GM21360 (cell line): ENCODE measurements around the gene ZNF605.
"Not testable (repeated sequence)": the region's sequence is repeated elsewhere in the genome, so short reads cannot be mapped to it uniquely, and the experiment has no call there.

Experiments
- ATAC-seq: cut with Tn5 transposase; IDR thresholded peaks from one replicate; pipeline ENCODE4 v1.9.1; 2021; ENCODE audit warnings: mild to moderate bottlenecking, moderate library complexity; ENCODE audit not compliant: unreplicated experiment

The ZNF605 gene

DNA sequence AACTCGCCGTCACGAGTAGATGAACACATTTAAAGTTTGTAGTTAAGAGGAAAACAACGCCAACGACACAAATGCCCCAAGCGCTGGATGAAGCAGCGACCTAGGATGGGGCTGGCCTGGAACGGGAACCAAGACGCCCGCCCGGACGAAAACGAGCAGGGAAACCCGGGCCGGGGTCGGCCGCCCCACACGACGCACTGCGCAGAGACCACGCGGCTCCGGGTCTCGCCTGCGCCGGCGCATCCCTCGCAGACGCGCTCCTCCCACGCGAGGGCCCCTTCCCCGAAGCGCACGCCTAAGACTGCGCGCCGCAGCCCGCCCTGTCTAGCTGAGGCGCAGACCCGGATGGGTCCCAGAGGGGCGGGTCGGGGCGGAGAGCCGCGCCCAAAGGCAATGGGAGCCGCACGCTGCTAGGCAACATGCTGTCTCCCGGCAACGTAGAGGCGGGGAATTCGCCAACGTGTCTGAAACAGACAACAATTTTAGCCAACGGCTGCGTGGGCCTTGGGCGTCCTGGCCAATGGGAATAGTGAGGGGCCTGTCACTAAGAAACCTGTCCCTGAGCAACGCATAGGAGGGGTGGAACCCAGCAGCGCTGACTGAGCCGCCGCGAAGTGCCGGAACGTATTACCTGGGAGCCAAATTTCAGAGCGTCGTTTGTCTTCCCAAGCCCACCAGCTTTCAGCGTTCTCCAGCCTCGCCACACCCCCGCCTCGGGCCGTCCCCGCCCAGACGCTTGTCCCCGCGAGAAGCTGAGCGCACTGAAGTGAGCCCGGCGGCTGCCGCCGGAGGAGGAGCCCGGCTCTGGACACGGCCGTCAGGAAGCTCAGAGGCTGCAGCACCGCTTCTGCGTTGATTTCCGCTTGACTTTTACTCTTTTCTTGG lies 47.7 kb downstream of the ZNF605 start:
- peak; percentile 93 for ATAC-seq

DNA sequence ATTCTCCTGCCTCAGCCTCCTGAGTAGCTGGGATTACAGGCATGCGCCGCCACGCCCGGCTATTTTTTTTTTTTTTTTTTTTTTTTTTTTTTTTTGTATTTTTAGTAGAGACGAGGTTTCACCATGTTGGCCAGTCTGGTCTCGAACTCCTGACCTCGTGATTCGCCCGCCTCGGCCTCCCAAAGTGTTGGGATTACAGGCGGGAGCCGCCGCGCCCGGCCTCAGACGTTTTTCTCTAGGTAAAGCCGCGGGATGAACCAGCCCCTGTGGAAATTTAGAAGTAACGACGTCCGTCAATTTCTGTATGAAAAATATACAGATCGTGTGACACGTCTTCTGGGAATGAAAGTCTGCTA lies 48.3 kb downstream of the ZNF605 start:
- ATAC-seq, result not testable (repeated sequence)

DNA sequence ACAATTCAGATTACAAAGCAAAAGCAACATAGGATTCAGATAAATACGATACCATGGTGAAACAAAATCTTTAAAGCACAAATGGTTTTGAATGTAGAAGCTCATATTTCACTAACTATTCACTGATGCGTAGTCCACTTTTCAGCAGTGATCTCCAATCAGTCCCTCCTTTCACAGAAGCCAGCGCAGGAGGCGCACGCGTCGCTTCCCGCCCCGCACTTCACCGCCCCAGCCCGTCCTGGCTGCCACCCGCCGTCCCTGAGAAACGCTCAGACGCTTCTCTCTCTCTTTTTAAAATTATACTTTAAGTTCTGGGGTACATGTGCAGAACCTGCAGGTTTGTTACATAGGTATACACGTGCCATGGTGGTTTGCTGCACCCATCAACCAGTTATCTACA lies 48.9 kb downstream of the ZNF605 start:
- ATAC-seq, result no peak

DNA sequence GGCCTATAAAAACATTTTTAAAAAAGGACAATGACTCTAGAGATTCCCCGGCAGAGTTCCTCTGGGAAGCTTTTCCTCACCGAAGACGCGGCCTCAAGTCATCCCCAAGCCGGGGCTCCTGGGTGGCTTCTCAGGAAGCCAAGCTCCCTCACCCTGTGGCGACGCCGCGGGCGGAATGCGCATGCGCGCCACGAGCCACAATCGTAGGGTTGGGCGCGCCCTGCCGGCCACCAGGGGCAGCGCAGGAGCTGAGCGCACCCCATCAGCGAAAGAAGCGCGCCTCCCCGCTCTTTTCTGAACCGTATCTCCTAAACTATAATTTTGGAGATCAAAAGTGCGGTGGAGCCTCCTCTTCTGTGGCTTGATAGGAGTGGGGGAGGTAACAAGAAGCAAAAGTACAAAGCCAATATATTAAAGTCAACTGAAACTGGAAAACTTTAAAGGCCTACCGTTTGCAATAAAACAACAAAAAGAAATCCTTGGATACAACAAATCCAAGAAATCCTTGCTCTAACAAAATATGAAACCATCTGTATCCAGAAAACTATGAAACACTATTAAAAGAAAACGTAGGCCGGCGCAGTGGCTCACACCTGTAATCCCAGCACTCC lies 51.3 kb downstream of the ZNF605 start:
- no peak for ATAC-seq

DNA sequence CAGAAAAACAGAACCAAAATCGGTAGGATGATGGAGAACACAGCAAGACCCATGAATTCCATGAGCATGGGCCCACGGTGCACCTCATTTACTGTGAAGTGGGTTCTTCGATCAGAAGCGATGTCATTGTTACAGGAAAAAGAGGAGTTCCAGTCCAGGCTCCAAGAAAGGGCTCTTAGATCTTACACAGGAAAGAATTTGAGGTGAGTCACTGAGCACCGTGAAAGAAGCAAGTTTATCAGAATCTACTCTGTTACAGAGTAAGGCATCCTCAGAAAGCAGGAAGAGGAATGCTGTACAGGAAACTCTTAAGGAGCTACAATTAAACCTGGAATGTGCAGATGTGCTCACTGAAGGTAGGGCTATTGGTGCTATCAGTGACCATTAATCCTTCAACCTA lies 57.1 kb downstream of the ZNF605 start:
- no peak for ATAC-seq

DNA sequence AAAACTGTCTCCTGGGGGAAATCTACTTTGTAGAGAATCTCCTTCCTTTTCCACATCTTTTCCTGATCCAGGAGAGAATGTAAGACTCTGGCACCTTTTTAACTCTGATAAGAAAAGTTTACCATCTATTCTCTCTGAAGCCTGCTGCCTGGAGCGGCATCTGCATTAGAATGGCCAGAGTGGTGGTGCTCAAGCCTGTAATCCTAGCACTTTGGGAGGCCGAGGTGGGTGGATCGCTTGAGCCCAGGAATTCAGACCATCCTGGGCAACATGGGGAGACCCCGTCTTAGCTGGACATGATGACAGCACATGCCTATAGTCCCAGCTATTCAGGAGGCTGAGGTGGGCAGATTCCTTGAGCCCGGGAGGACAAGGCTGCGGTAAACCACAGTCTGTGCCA lies 67.3 kb downstream of the ZNF605 start:
- ATAC-seq, result no peak

DNA sequence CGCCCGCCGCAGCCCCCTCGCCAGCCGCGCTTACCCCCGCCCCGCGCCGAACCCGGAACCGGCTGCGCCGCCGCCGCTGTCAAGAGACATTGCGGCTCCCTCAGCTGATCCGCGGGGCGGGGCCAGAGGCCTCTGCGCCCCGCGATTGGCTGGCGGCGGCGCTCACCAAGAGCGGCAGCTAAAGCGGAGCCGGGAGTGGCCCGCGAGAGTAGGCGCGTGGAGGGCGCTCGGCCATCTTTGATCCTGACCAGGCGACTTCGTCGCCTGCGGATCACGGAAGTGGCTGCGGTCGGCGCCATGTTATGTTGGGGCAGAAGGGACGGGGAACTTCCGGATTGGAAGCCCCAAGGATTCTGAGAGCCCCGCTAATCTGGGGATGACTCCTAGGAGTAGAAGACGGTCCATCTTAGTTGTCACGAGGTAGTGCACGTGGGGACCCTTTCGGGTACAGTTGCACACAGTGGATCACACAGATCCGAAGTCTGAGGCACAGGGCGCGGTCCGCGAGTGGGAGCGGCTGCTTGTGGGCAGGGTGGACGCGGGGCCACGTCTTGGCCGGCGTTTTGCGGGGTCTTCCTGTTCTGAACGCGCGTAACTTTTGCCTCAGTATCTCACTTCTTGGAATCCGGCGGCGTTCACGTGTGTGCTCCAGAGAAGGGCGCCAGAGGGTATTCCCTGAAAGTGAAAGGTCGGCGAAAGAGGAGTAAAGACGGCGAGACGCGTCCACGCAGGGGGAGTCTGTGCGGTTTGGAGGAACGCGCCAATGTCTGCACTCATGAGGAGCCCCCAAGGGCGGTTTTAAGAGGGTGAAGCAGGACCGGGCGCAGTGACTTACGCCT lies 68.4 kb downstream of the ZNF605 start, which contains the start of gene CHFR:
Gene CHFR (minus strand): TSS at position 93 of the 839 bp plus-strand sequence. CDS start 277 bp downstream, outside the sequence.
- peak; percentile 99 for ATAC-seq

DNA sequence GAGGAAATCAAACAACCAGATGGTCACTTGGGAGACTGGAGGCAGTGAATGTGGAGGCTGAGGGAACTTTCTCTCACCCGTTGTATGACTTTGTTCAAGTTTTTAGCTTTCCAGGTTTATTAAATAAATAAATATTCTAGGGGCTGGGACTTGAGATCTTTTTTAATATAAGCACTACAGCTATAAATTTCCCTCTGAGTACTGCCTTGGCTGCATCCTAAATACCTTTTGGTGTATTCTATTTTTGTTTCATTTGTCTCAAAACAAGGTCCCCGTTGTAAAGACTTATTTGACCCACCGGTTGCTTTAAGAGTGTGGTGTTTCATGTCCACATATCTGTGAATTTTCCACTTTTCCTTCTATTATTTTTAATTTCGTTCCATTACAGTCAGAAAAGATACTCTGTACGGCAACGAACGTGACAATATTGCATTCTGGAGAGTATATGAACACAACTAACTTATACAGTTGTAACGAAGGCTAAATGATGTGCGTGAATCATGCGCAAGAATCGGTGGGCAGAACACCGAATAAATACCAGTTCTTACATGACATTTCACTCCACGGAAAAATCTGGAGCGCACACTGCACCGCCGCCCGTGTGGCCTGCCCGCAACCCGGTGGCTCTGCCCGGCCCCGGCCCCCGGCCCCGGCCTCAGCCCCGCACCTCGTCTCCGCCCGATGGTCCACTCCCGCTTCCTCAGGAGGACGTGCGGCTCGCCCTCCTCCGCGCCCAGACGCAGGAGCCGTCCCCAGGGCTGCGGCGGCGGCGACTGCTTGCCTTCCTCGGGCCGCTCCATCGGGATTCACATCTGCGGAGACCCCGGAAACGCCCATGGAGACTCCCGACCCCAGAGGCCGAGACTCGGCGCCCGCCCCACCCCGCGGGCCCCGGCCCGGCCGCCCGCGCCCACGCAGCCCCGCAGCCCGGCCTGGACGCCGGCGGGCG lies 69.3 kb downstream of the ZNF605 start:
- ATAC-seq, result peak; percentile 24

DNA sequence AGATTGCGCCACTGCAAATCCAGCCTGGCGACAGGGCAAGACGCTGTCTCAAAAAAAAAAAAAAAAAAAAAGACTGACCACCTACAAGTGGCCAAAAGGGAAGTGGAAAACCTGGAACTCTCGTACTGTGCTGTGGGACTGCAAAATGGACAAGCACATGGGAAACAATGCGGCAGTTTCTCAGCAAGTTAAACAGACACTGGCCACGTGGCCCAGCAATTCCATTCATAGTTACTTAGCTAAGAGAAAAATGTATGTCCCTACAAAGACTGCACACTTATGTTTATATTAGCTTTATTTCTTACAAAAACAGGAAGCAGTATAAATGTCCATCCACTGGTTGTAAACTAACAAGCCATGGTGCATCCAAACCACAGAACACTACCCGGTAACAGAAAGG lies 74.3 kb downstream of the ZNF605 start:
- no peak for ATAC-seq

DNA sequence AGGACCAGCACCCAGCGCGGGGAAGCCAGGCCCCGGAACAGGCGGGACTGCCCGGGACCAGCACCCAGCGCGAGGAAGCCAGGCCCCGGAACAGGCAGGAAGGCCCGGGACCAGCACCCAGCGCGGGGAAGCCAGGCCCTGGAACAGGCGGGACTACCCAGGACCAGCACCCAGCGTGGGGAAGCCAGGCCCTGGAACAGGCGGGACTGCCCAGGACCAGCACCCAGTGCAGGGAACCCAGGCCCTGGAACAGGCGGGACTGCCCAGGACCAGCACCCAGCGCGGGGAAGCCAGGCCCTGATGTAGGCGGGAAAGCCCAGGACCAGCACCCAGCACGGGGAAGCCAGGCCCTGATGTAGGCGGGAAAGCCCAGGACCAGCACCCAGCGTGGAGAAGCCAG lies 81.5 kb downstream of the ZNF605 start:
- ATAC-seq, result not testable (repeated sequence)

DNA sequence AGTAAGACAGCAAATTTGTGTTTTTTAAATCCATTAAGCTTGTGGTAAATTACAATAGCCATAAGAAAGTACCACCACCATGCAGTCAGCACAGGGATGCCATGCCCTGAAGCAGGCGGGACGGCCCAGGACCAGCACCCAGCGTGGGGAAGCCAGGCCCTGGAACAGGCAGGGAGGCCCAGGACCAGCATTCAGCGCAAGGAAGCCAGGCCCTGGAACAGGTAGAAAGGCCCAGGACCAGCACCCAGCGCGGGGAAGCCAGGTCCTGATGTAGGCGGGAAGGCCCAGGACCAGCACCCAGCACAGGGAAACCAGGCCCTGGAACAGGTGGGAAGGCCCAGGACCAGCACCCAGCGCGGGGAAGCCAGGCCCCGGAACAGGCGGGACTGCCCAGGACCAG lies 81.9 kb downstream of the ZNF605 start:
- no peak for ATAC-seq

DNA sequence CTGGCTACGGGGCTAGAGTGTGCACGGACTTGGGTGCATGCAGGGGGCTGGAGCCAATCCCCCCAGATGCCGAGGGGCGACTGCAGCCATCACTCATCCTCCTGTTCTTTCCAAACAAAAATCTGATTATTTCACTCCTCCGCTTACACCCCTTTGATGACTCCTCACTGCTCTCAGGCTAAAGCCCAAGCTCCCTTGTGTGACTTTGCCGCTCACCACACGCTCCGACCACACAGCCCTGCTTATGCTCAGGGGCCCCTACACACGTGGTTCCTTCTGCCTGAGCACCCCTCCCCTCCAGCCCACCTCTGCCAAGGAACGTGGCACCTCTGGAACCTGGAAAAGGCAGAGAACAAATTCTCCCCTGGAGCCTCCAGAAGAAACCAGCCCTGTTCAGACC lies 82.4 kb downstream of the ZNF605 start:
- ATAC-seq, result no peak

DNA sequence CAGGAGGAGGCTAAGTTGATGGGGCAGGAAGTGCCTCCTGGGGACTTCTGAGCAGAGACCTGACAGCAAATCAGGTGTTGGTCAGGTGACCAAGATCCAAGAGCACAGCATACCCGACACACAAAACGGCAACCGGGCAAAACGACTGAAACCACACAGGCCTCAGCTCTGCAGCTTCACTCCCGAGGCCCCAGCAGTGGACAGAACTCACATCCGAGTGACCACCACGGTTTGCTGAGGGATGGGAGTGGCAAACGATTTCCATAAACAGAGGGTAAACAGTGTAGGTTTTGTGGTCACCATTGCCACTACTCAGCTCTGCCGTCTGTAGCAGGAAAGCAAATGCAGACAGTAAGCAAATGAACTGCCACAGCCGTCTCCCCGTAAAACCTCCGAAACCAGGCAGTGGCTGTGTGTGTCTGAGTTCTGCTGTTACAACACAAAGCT lies 83.1 kb downstream of the ZNF605 start:
- ATAC-seq, result no peak

DNA sequence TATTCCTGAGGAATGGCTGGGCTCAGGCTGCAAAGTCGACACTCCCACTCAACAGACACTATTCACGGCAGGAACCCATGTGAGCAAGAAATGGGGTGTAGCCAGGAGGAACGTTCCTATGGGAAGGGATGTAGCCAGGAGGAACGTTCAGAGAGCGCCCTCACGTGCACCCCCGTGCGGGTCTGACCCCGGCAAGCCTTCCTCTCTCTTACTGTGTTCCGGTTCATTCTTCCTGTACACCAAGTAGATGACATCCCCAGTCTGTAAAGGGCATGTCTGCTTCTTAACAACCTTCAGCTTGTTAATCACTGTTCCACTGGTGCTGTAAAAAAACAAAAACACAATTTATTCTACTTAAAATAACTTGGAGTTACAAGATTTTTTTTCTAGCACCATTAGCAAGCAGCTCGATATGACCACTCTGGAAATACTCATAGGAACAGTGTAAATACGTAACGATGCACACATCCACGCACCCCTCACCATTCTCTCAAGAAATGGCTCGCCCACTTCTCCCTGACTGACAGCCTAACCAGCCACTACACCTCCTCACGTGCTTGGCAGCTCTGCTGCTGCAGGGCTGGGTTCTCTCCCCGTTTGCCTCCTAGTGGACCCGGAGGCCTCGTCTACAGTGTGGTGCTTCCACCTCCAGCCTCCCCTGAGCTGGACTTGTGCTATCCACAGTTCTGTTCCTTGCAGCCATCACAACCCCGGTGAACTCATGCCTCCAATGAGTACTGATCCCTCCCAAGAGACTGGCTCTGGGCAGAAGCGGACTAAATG lies 83.8 kb downstream of the ZNF605 start:
- no peak for ATAC-seq

DNA sequence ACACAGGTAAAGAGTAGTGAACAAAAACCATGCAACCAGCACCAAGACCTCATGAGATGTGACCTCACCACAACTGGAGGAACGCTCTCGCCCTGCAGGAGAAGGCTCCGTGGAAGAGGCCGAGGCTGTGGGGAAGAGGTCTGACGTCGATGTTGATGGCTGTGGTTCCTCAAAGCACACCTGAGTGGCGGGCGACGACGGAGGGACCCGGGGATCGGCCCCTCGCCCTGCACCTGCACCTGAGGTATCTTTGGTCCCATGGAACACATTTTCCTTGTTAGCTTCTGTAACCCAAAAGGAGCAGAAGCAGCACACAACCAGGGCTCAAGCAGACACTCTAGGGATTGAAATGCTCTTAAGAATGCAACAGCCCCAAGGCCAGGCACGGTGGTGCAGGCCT lies 86.6 kb downstream of the ZNF605 start:
- ATAC-seq, result no peak
